Thoracic aorta (tissue), 2 donors: ENCODE results near the gene SLC7A1. TPM values are rescaled to one million over a fixed set of nuclear protein-coding genes. Genes with fewer than 3 reads are reported as not detected.

Experiments used
- ATAC-seq: fragments of 150-250 bp; one replicate; pipeline ENCODE4 v1.8.0; 2017; ENCODE audit warnings: low read depth; ENCODE audit not compliant: insufficient number of reproducible peaks, low FRiP score
- DNase-seq: peaks from one replicate; pipeline ENCODE4 v3.0.0-alpha.2; 2020; ENCODE audit warnings: low spot score
- H3K27ac ChIP-seq, 2 donors: fragments of 200-600 bp; sonication (generic); 1 replicate in 1 of 2; 2 replicates in 1 of 2; pipeline ENCODE4 v1.5.1; 2016; ENCODE audit warnings: mild to moderate bottlenecking in 2 of 2, moderate library complexity in 2 of 2
- H3K27me3 ChIP-seq: fragments of 200-600 bp; sonication (generic); replicated peaks from 2 replicates; pipeline ENCODE4 v1.6.0; 2016; ENCODE audit warnings: mild to moderate bottlenecking; ENCODE audit not compliant: insufficient read depth
- H3K36me3 ChIP-seq: fragments of 200-600 bp; sonication (generic); one replicate; pipeline ENCODE4 v1.5.1; 2016
- H3K4me1 ChIP-seq, 2 donors: fragments of 200-600 bp; sonication (generic); 1 replicate in 1 of 2; 2 replicates in 1 of 2; pipeline versions ENCODE4 v1.5.1 to v1.6.0; 2016; ENCODE audit warnings: low read depth in 2 of 2, mild to moderate bottlenecking in 1 of 2; ENCODE audit not compliant: control insufficient read depth in 1 of 2
- H3K4me3 ChIP-seq: fragments of 200-600 bp; sonication (generic); 2 replicates; pipeline ENCODE4 v1.5.1; 2016; ENCODE audit warnings: mild to moderate bottlenecking
- H3K9me3 ChIP-seq: fragments of 200-600 bp; sonication (generic); 2 replicates; pipeline ENCODE4 v1.5.1; 2016
- total RNA-seq, 2 donors: library from RNA; depleted of rRNA; stranded (reverse); fragments of >200 nt; gene quantifications; one replicate each; pipeline versions ENCODE4 v1.1.0 to v1.2.3, GENCODE V29; 2016
- TF ChIP-seq, protein P1 (sequence below): fragments of 200-600 bp; sonication (generic); IDR thresholded peaks from one replicate; pipeline ENCODE4 v1.5.1; 2019; ENCODE audit warnings: antibody characterized with exemption

SLC7A1 gene
- total RNA-seq, 2 donors from 2014 or later: 24.0 to 39.1 TPM

- DNase-seq: no peak
- TF ChIP-seq, protein P1, sequence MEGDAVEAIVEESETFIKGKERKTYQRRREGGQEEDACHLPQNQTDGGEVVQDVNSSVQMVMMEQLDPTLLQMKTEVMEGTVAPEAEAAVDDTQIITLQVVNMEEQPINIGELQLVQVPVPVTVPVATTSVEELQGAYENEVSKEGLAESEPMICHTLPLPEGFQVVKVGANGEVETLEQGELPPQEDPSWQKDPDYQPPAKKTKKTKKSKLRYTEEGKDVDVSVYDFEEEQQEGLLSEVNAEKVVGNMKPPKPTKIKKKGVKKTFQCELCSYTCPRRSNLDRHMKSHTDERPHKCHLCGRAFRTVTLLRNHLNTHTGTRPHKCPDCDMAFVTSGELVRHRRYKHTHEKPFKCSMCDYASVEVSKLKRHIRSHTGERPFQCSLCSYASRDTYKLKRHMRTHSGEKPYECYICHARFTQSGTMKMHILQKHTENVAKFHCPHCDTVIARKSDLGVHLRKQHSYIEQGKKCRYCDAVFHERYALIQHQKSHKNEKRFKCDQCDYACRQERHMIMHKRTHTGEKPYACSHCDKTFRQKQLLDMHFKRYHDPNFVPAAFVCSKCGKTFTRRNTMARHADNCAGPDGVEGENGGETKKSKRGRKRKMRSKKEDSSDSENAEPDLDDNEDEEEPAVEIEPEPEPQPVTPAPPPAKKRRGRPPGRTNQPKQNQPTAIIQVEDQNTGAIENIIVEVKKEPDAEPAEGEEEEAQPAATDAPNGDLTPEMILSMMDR: no peak
- H3K4me1 ChIP-seq: peaks cover 8 to 14% of the 10 kb centered on the region in 2 donors
- H3K9me3 ChIP-seq: no peaks in the 10 kb centered on the region
- H3K4me3 ChIP-seq: no peak overlapping the region
- no peaks in the 10 kb centered on the region for H3K27me3 ChIP-seq
- no peak for ATAC-seq
- H3K27ac ChIP-seq: no peak overlapping the region
- peaks cover 17% of the 10 kb centered on the region for H3K36me3 ChIP-seq
Observed at GRCh38 chr13:29501674-29502073, 93.8 kb downstream of the SLC7A1 start.

DNA sequence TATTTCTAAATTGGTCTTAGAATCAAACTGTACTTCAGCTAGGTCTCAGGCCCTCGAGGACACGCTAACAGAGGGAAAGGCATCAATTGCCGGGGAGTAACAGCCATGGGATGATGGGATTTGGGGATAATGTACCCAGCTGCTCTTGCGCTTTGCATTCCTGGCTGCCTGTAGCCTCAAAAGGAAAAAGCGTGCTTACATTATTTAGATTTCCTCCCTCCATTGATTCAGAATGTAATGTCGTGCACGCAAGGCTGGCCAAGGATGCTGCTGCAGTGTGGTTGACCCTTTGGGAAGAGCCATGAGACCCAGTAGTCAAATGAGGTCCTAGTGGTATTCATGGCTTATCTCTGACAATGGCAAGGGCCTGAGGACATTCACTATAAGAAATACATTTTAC, 95.1 kb downstream of the SLC7A1 start:
- no peak for ATAC-seq

DNA sequence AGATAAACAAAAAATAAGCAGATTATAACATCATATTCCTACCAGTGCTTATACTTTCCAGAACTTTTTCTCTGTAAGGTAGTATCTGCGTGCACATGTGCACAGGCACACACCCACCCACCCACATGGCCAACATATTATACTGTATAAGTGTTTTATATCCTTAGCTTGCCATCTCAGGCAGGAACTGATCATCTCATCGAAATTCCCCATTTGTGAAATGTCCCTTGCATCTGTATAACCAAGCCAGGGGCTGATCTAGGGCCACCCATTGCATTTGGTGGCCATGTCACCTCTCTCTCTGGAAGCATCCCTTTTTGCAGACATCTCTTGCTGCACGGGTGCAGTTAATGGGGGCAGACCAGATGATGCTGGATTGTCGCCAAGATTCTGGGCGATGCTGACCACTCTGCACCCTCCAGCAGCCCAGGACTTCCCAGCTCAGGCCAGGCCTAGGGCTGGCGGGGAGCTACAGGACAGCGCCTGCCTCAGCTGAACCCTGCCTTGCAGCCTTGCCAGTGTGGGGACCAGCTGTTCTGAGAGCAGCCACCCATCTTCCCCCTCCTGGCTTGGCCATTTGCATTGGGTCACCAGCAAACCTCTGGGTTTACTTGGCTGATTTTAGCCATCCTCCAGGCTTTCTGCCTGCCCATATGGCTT, 95.9 kb downstream of the SLC7A1 start:
- H3K9me3 ChIP-seq: no peaks in the 10 kb centered on the region
- peaks cover 16 to 29% of the 10 kb centered on the region in 2 donors for H3K4me1 ChIP-seq
- H3K27me3 ChIP-seq: no peaks in the 10 kb centered on the region
- DNase-seq: no peak
- no peak overlapping the region for H3K4me3 ChIP-seq
- peaks cover 17% of the 10 kb centered on the region for H3K36me3 ChIP-seq
- no peak overlapping the region for H3K27ac ChIP-seq
- no peak for ATAC-seq
- TF ChIP-seq, protein P1: no peak

More for the DNA sequence above, 95.1 kb downstream of the SLC7A1 start:
- Histone ChIP-seq H3K4me1 (peaks cover 16 to 27% of the 10 kb centered on the region in 2 donors), H3K27ac (no peak overlapping the region), H3K27me3 (no peaks in the 10 kb centered on the region), H3K9me3 (no peaks in the 10 kb centered on the region), H3K4me3 (no peak overlapping the region), H3K36me3 (peaks cover 17% of the 10 kb centered on the region)
- TF ChIP-seq, protein P1: no peak
- DNase-seq: no peak

GRCh38 chr13:29498426-29499040, 97.0 kb downstream of the SLC7A1 start:
- no peaks in the 10 kb centered on the region for H3K27me3 ChIP-seq
- H3K27ac ChIP-seq: no peak overlapping the region
- peaks cover 17% of the 10 kb centered on the region for H3K36me3 ChIP-seq
- TF ChIP-seq, protein P1: no peak
- ATAC-seq (no peak), DNase-seq (no peak)
- no peaks in the 10 kb centered on the region for H3K9me3 ChIP-seq
- H3K4me1 ChIP-seq: peaks cover 16 to 29% of the 10 kb centered on the region in 2 donors
- H3K4me3 ChIP-seq: no peak overlapping the region

DNA sequence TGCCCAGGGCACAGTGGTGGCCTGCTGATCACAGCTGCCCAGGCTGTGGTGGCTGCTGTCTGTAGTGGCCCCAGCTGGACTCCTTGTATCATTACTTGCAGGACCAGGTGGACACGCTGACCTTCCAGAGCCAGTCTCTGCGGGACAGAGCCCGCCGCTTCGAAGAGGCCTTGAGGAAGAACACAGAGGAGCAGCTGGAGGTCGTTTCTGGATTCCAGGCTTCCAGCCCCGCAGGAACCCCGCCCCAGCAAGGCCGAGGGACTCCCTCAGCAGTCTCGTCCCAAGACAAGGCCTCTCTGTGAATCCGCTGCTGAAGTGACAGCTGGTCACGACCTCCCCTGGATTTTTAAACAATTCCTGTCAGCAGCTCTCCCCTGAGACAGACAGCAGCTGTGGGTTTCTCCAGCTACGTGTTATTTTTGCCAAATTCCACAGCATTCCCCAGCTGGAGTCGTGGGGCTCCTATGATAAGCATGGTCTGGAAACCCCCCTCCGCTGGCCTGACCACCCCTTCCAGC, 98.3 kb downstream of the SLC7A1 start:
- peak overlapping the region; percentile 14 to 36 for H3K27ac ChIP-seq
- peaks cover 12% of the 10 kb centered on the region for H3K36me3 ChIP-seq
- no peaks in the 10 kb centered on the region for H3K27me3 ChIP-seq
- no peak overlapping the region for H3K4me3 ChIP-seq
- H3K4me1 ChIP-seq: peaks cover 16 to 29% of the 10 kb centered on the region in 2 donors
- no peak for DNase-seq
- ATAC-seq: no peak
- TF ChIP-seq, protein P1: no peak
- H3K9me3 ChIP-seq: no peaks in the 10 kb centered on the region
